Thyroid gland (tissue), 4 donors: Measurements from ENCODE around the gene BSG.

ENCODE experiments used
- CTCF ChIP-seq, 6 experiments: fragments of 200-600 bp in 3 of 6; fragments of 450-650 bp in 3 of 6; sonication (generic) in 3 of 6; IDR thresholded peaks; one replicate each; pipeline ENCODE4 v1.5.1; 2016 to 2019; ENCODE audit warnings: antibody characterized with exemption in 6 of 6, mild to moderate bottlenecking in 2 of 6, inconsistent platforms in 1 of 6, moderate library complexity in 1 of 6
- POLR2A ChIP-seq, 2 donors: fragments of 450-650 bp; IDR thresholded peaks; one replicate each; pipeline ENCODE4 v1.6.1; 2017; ENCODE audit warnings: antibody characterized with exemption in 2 of 2, mild to moderate bottlenecking in 2 of 2, moderate library complexity in 1 of 2

DNA sequence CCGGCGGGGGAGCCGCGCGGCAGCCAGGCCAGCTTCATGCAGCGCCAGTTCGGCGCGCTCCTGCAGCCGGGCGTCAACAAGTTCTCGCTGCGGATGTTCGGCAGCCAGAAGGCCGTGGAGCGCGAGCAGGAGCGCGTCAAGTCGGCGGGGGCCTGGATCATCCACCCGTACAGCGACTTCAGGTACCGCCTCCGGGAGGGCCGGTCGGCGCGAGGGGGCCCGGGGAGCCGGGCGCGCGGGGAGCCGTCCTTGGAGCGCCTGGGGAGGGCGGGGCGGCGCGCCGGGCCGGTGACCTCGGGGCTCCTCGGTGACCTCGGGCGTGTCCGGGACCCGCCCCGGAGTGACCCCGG lies 18.0 kb downstream of the BSG start:
- TF ChIP-seq CTCF (IDR thresholded peaks at IDR 0.05): no peak
- TF ChIP-seq POLR2A (IDR thresholded peaks at IDR 0.05): no peak
